Right cardiac atrium (tissue), 5 donors: Measurements from ENCODE around the gene ST14. TPM values are rescaled to one million over a fixed set of nuclear protein-coding genes. Genes with fewer than 3 reads are reported as not detected.

Source experiments
- polyA plus RNA-seq: library from polyadenylated mRNA; stranded (reverse); fragments of 200-250 nt; gene quantifications from one replicate; pipeline ENCODE4 v1.2.3, GENCODE V29; 2013
- total RNA-seq, 4 donors: library from RNA; stranded (reverse); fragmentation: NEBNext Ultra II Directional; extraction: Animal tissue kit (Norgen Biotek cat#: 25700); gene quantifications; one replicate each; pipeline ENCODE4 v1.2.1, GENCODE V29; 2021
- donor health status: healthy with polysubstance abuse.
- donor health status: DM: no; HTN: yes; CAD: no.
- donor health status: DM: no; HTN: no; CAD: no.
- donor health status: DM: no; HTN: yes; CAD: no; lungs with severe emphysema.
- donor health status: DM: yes; HTN: yes; CAD: no.

Gene ST14
- total and polyA plus RNA-seq, 5 donors = 0.61 to 2.8 (median 1.2) TPM

Other genes with a start within 250 kb of the ST14 start
- 1 to 10 TPM; 4.9 to 7.2 (median 6.3) TPM for gene PRDM10, start 156.9 kb upstream of the ST14 start, total RNA-seq
- gene PRDM10, start 156.9 kb upstream of the ST14 start, polyA plus RNA-seq = 1.6 TPM
- gene APLP2, start 89.9 kb upstream of the ST14 start, total RNA-seq = 100 to 1,000 TPM; 311 to 375 (median 344) TPM
- 228 TPM for gene APLP2, start 89.9 kb upstream of the ST14 start, polyA plus RNA-seq
- 10 to 100 TPM; 42.9 to 47.0 (median 46.2) TPM for gene ZBTB44, start 155.1 kb downstream of the ST14 start, total RNA-seq
- gene ZBTB44, start 155.1 kb downstream of the ST14 start, polyA plus RNA-seq = 16.2 TPM